Measurements from ENCODE around the gene BAIAP2L2. TPM values are rescaled to one million over a fixed set of nuclear protein-coding genes. Genes with fewer than 3 reads are reported as not detected.

BAIAP2L2 gene
- total RNA-seq, 4 donors from 2014 or later, result 0.44 to 2.3 (median 1.2) TPM

- TF ChIP-seq, protein P1, sequence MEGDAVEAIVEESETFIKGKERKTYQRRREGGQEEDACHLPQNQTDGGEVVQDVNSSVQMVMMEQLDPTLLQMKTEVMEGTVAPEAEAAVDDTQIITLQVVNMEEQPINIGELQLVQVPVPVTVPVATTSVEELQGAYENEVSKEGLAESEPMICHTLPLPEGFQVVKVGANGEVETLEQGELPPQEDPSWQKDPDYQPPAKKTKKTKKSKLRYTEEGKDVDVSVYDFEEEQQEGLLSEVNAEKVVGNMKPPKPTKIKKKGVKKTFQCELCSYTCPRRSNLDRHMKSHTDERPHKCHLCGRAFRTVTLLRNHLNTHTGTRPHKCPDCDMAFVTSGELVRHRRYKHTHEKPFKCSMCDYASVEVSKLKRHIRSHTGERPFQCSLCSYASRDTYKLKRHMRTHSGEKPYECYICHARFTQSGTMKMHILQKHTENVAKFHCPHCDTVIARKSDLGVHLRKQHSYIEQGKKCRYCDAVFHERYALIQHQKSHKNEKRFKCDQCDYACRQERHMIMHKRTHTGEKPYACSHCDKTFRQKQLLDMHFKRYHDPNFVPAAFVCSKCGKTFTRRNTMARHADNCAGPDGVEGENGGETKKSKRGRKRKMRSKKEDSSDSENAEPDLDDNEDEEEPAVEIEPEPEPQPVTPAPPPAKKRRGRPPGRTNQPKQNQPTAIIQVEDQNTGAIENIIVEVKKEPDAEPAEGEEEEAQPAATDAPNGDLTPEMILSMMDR (IDR thresholded peaks at IDR 0.05; ENCODE audit: low read depth), result no peak
These were observed 23.5 kb downstream of the BAIAP2L2 start for GRCh38 chr22:38086942-38087341.

DNA sequence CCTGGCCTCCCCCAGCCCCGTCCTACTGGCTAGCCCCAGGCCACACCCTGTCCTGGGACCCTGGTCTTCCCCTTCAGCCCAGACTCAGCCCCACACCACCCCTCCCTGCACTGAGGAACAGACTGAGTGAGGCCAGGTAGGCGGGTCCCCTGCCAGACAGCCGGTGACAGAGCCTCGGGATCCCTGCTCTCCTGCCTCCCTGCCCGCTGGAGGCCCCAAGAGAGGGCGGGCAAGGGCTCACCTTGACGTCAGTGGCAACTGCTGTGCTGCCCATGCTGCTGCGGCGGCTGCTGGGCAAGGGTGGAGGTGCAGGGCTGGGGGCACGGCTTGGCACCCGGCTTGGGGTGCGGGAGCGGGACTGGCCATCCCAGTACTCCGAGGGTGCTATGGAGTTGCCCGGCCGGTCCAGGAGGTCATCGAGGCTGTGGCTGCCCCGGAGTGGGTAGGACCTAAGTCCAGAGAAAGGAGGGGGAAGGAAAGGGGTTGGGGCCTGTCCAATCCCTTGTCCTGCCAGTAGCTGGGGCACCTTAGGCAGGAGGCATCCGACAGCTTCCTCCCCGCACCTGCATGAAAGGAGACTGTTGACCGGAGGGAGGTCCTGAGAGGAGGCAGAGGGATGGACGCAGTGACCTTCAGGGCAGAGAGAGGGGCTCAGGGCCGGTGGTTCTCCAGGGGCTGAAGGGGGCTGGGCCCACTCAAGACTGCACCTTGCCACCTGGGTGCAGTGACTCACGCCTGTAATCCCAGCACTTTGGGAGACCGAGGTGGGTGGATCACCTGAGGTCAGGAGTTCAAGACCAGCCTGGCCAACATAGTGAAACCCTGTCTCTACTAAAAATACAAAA lies 24.3 kb downstream of the BAIAP2L2 start:
- TF ChIP-seq, protein P1 (IDR thresholded peaks at IDR 0.05; ENCODE audit: low read depth), result no peak

GRCh38 chr22:38085501-38085900 lies 25.0 kb downstream of the BAIAP2L2 start:
- TF ChIP-seq, protein P1 (IDR thresholded peaks at IDR 0.05; ENCODE audit: low read depth), result no peak

- TF ChIP-seq, protein P1 (IDR thresholded peaks at IDR 0.05; ENCODE audit: low read depth), result no peak
These were observed 25.4 kb downstream of the BAIAP2L2 start for GRCh38 chr22:38085056-38085455.

DNA sequence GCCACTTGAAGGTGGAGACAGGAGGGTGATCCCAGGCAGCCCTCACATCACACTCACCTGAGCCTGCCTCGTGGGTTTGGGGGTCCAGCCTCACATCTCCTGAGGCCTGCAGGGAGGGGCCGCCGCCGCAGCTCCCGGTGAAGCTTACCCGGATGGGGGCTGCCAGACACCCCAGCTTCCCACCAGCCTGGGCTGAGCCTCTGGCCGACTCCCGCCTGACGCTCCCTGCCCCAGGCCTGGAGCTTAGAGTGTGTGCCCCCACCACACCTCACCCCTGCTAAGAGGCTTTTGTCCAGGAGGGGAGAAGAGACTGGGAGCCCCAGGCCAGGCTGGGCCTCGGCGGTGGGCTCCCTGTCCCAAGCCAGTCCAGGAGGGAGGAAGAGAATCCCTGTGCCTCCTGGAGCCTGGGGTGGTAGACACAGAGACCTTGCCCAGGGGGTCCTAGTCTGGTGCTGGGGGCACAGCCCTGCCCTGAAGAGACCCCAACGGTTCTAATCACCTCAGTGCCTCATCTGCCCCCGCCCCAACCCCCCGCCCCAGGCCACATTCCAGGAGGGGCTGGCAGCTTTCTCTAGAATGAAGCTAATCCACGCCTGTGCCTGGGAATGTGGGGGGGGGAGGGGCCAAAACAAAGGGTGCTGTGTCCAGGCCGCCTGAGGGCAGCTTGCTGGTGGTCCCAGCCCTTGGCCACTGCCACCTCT lies 26.4 kb downstream of the BAIAP2L2 start, which contains the start of gene SLC16A8:
TSS of gene SLC16A8 (minus strand) at position 254 of the 701 bp plus-strand sequence. CDS start 1,311 bp downstream, outside the sequence.
- TF ChIP-seq, protein P1 (IDR thresholded peaks at IDR 0.05; ENCODE audit: low read depth), result no peak

GRCh38 chr22:38082986-38083710 lies 27.3 kb downstream of the BAIAP2L2 start:
- TF ChIP-seq, protein P1 (IDR thresholded peaks at IDR 0.05; ENCODE audit: low read depth), result no peak
